WERI-Rb-1 (cell line): ENCODE results near the gene TMUB1.

Source experiments
- DNase-seq: peaks from one replicate; pipeline ENCODE4 v3.0.0-alpha.2; 2020
- H3K27ac ChIP-seq: fragments of 250-450 bp; sonication (Bioruptor Pico); 2 replicates; pipeline ENCODE4 v1.5.1; 2020; ENCODE audit warnings: mild to moderate bottlenecking, moderate library complexity
- H3K27me3 ChIP-seq: fragments of 250-450 bp; sonication (Bioruptor Pico); 2 replicates; pipeline ENCODE4 v1.5.1; 2021; ENCODE audit warnings: mild to moderate bottlenecking, low read depth, moderate library complexity; ENCODE audit not compliant: insufficient read depth, severe bottlenecking
- H3K36me3 ChIP-seq: fragments of 250-450 bp; sonication (Bioruptor Pico); 2 replicates; pipeline ENCODE4 v1.5.1; 2020; ENCODE audit warnings: mild to moderate bottlenecking, moderate library complexity
- H3K4me3 ChIP-seq: 2 replicates; pipeline ENCODE4 v1.5.1; 2011; ENCODE audit warnings: low read depth, mild to moderate bottlenecking, control low read depth, low read length
- H3K9me3 ChIP-seq: fragments of 250-450 bp; sonication (Bioruptor Pico); 2 replicates; pipeline ENCODE4 v1.5.1; 2021; ENCODE audit warnings: mild to moderate bottlenecking, moderate library complexity; ENCODE audit not compliant: severe bottlenecking
- CTCF ChIP-seq: IDR thresholded peaks from 2 replicates; pipeline ENCODE4 v1.5.1; 2011; ENCODE audit warnings: low read depth, mild to moderate bottlenecking, control low read depth, inconsistent platforms, low read length

Gene TMUB1

GRCh38 chr7:151053096-151053495, 30.2 kb downstream of the TMUB1 start:
- Histone ChIP-seq H3K27me3 (no peaks in the 10 kb centered on the region), H3K4me3 (no peak overlapping the region), H3K27ac (no peak overlapping the region), H3K36me3 (no peaks in the 10 kb centered on the region; the same call in 1 of the 2 replicates), H3K9me3 (no peaks in the 10 kb centered on the region)
- TF ChIP-seq CTCF, result no peak
- no peak for DNase-seq

- Histone ChIP-seq H3K4me3 (no peak overlapping the region), H3K27me3 (no peaks in the 10 kb centered on the region), H3K36me3 (no peaks in the 10 kb centered on the region; the same call in 1 of the 2 replicates), H3K9me3 (no peaks in the 10 kb centered on the region), H3K27ac (no peak overlapping the region)
- no peak for DNase-seq
- no peak for TF ChIP-seq CTCF
These were observed 32.2 kb downstream of the TMUB1 start for GRCh38 chr7:151051108-151051507.

GRCh38 chr7:151048911-151049463, 34.3 kb downstream of the TMUB1 start:
- Histone ChIP-seq H3K27ac (no peak overlapping the region), H3K36me3 (peaks cover 3% of the 10 kb centered on the region; the same call in 1 of the 2 replicates), H3K4me3 (no peak overlapping the region), H3K9me3 (no peaks in the 10 kb centered on the region), H3K27me3 (no peaks in the 10 kb centered on the region)
- DNase-seq, result no peak
- TF ChIP-seq CTCF, result no peak

DNA sequence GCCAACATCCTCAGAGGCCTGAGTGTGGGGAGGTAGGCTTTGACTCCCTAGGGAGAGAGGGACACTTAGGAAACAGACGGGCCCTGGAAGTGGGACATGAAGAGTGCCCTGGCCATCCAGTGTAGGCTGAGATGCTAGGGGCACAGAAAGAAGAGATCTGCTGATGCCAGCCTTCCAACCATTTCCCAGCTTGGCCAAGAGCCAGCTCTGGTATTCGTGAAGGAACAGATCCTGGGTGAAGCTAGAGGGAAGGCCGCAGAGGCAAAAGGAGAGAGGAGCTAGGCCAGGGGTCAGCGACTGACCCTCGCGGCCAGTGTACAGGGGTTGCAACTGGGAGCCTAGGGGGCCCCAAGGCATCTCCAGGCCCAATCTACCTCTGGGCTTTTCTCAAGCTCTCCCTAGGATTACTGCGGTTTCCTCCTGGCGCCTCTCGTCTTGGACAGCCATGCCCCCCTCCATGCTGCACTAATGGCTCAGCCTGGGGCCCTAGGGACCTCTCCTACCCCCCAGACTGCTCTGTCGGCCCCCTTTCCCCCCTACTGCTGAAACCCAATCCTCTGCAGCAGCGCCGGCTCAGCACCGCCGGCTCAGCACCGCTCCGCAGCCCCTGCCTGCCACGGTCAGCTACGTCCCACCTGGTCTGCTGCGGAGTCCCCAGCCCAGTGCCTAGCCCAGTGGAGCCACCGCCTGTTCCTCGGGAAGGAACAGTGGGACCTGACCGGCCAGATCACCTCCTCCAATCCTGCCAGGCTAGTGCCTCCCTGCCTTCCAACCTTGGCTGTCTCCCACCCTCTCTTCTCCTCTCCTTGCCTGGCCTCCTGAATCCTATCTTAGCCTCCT, 35.1 kb downstream of the TMUB1 start, which contains the start of gene ASIC3:
ASIC3 (plus strand) TSS at position 556 of the 840 bp plus-strand sequence. CDS start 355 bp downstream, outside the sequence.
- Histone ChIP-seq H3K27ac (no peak within 1 kb of the TSS), H3K9me3 (no peaks in the 10 kb centered on the region), H3K4me3 (no peak within 1 kb of the TSS), H3K27me3 (no peaks in the 10 kb centered on the region), H3K36me3 (peaks cover 3% of the 10 kb centered on the region; the same call in 1 of the 2 replicates)
- no peak for DNase-seq
- no peak for TF ChIP-seq CTCF

DNA sequence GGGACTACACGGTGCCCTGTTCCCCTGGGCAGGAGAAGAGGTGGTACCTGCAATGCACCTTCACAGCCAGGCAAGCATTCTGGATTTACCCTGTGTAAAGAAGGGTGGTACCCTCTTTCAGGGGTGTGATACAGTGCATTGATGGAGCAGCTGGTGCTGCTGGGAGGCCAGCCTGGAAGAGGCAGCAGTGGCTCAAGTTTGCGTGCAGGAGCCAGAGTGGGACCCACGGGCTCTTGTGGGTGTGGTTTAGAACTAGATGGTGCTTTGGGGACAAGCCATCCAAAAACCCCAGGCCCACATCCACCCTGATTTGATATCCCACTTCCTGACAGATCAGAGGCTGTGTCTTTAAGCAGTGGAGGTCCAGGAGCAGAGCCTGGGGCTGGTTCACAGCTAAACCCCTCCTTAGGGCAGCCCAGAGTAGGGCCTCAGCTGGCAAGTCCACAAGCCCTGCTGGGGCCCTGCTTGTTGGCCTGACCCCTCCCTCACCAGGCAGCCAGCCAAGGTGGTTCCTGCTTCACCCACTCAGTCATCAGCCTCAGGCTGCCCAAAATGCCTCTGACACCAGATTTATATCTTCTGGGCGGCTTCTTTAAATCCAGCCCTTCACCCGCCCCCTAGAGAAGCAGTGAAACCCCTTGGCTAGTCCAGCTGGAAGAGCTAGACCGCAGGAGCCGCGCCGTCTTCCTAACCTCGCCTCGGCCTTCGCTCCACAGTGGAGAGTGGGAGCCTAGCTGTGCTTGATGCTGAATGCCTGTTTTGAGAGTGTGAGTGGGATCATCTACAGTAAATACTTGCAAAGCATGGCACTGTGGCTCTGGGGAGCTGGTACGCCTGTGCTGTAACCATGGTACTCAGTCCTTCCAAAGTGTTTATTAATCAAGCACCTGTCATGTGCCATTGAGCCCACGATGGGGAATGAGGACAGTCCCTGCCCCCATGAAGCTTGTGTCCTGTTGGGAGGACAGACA, 36.4 kb downstream of the TMUB1 start:
- TF ChIP-seq CTCF, result no peak
- Histone ChIP-seq H3K36me3 (peaks cover 3% of the 10 kb centered on the region; the same call in 1 of the 2 replicates), H3K4me3 (no peak overlapping the region), H3K27me3 (no peaks in the 10 kb centered on the region), H3K9me3 (no peaks in the 10 kb centered on the region), H3K27ac (no peak overlapping the region)
- no peak for DNase-seq
